ENCODE data around the gene CCDC60.

Gene CCDC60

DNA sequence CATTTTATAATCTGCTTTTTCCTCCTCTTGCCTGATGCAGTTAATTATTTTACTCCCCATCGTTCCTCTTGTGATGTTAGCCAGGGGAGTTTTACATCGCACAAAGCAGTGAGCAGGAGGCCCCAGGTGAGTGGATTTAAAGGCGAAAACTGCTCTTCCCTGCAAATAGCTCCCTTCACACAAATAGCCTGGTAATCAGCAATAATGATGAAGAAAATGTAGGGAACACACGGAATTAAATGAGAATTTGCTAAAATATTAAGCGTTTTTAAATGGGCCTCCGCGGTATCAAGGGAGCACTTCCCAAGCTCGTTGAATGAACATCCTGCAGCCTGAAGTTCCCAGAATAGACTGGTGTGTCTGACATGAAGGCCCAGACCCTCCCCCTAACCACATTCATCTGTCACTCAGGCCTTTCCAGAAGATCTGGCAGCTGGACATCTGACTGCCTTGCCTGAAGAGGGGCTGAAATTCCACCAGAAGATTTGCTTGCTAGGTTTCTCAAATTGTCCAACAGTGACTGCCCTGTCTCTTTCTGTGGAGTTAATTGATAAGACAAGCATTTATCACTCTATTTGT is 127.2 kb downstream of the CCDC60 start:
- no peaks in the 10 kb centered on the region for H3K4me1 Mint-ChIP-seq

DNA sequence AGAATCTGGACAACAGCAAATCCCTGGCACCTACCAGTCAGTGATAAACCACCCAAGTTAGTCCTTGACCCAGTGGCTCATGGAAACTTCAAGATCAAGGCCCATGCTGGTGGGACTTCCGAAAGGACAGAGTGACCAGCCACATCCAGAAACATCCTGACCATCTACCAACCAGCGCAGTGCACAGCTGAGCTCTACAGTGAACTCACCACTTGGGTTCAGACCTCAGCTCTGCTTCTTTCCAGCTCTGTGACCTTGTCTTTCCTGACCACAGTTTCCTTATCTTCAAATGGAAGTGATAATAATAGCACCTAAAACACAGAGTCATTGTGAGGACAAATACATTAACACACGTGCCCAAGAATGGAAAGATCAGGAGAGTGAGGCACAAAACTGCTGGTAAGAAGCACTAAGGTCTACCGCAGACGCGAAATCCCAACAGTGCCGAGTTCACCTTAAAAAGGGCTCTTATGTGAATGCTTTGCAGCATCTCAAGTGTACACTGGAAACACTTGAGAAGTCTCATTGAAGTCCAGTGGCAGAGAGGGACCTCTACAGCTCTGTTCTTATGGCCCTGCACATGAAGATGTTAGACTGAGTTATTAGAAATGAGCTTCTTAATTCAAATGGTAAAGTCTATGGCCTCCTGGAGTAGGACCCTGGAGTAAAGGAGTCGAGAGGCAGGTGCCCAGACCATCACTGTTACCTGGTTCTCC is 128.8 kb downstream of the CCDC60 start:
- Mint-ChIP-seq H3K4me3 (no peak overlapping the region), H3K9me3 (peaks cover 3% of the 10 kb centered on the region), H3K36me3 (ENCODE audit: low read depth) (no peaks in the 10 kb centered on the region), H3K27ac (no peak overlapping the region), H3K4me1 (no peaks in the 10 kb centered on the region), H3K27me3 (no peaks in the 10 kb centered on the region)
- DNase-seq, result no peak
- ATAC-seq, result no peak

More for the DNA sequence above, 127.2 kb downstream of the CCDC60 start:
- no peak overlapping the region for H3K4me3 Mint-ChIP-seq
- H3K9me3 Mint-ChIP-seq, result peaks cover 3% of the 10 kb centered on the region
- no peaks in the 10 kb centered on the region for H3K27me3 Mint-ChIP-seq
- H3K36me3 Mint-ChIP-seq (ENCODE audit: low read depth), result no peaks in the 10 kb centered on the region
- DNase-seq (no peak), ATAC-seq (no peak)
- no peak overlapping the region for H3K27ac Mint-ChIP-seq

DNA sequence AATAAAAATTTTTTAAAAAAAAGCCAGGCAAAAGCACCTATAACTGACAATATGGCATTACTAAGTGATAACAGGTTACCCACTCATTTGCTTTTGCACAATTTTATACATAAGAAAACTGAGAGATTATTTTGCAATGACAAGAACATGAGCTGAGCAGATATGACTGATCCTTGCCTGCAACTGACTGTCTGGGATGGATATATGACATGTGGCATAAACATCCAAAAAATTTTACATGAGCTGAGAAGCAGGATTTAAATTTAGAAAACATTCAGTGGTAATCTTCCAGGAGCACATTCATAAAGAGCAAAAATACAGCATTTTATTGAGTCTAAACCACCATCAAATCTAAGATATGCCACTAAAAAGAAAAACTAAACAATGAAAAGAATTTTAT is 133.8 kb downstream of the CCDC60 start:
- no peaks in the 10 kb centered on the region for H3K27me3 Mint-ChIP-seq
- H3K9me3 Mint-ChIP-seq, result no peaks in the 10 kb centered on the region
- DNase-seq (no peak), ATAC-seq (no peak)
- H3K27ac Mint-ChIP-seq, result no peak overlapping the region
- no peak overlapping the region for H3K4me3 Mint-ChIP-seq
- no peaks in the 10 kb centered on the region for H3K4me1 Mint-ChIP-seq
- no peaks in the 10 kb centered on the region for H3K36me3 Mint-ChIP-seq (ENCODE audit: low read depth)

DNA sequence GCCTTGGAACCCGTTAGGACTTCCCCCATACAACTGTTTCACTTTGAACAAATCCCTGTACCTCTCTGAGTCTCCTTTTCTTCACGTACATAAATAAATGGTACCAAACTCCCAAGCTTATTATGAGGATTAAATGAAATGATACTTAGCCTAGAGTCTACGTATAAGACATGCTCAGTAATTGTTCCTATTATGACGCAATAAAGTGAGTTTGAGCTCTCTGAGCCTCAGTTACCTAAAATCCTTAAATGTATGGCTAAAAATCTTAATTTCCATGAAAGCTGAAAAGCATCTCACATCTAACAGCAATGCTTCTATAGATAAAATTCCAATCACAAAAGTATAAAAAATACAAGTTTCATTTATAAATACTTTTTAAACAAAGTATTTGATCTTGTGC is 141.1 kb downstream of the CCDC60 start:
- Mint-ChIP-seq H3K9me3 (no peaks in the 10 kb centered on the region), H3K27me3 (no peaks in the 10 kb centered on the region), H3K4me1 (no peaks in the 10 kb centered on the region), H3K4me3 (no peak overlapping the region), H3K27ac (no peak overlapping the region), H3K36me3 (ENCODE audit: low read depth) (no peaks in the 10 kb centered on the region)
- ATAC-seq (no peak), DNase-seq (no peak)

DNA sequence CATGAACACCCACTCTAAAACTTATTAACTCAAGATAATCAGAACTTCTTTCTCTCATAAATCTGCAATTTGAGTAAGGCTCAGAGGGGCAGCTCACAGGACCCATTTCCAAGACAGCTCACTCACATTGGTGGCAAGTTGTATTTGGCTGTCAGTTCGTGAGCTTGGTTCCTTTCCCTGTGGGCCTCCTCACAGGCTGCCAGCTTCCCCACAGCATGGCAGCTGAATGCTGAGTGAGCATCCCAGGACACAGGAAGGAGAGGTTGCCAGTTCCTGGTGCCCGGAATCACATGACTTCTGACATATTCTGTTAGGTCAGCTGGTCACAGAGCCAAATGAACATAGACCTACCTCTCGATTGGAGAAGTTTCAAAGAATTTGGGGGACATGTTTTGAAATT is 142.4 kb downstream of the CCDC60 start:
- H3K27ac Mint-ChIP-seq, result no peak overlapping the region
- no peaks in the 10 kb centered on the region for H3K9me3 Mint-ChIP-seq
- no peaks in the 10 kb centered on the region for H3K27me3 Mint-ChIP-seq

DNA sequence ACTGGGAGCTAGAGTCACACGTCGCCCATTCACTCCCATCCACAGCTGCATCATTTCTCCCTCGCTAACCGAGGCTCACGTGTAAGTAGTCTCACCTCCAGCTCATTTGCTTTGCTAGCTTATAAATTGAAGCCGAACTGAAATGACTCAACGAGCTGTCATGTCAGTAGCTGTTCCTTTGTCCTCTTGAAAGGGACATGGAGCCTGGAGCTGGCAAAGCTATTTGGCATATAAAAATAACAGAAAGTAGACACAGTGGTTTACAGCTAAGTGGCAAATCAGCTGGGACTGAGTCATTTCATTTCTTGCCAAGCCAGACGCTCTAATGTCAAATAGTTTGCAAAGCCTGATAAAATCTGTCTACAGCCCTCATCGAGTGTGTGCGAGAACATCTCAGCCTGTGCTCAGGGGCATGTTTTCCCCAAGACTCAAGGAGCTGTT is 144.6 kb downstream of the CCDC60 start:
- H3K4me3 Mint-ChIP-seq, result no peak overlapping the region
- no peak for ATAC-seq
- H3K4me1 Mint-ChIP-seq, result no peaks in the 10 kb centered on the region
- H3K27me3 Mint-ChIP-seq, result no peaks in the 10 kb centered on the region
- no peaks in the 10 kb centered on the region for H3K9me3 Mint-ChIP-seq
- DNase-seq, result no peak
- no peak overlapping the region for H3K27ac Mint-ChIP-seq
- no peaks in the 10 kb centered on the region for H3K36me3 Mint-ChIP-seq (ENCODE audit: low read depth)

More for the DNA sequence above, 142.4 kb downstream of the CCDC60 start:
- ATAC-seq (no peak), DNase-seq (no peak)
- no peak overlapping the region for H3K4me3 Mint-ChIP-seq
- H3K4me1 Mint-ChIP-seq, result no peaks in the 10 kb centered on the region
- H3K36me3 Mint-ChIP-seq (ENCODE audit: low read depth), result no peaks in the 10 kb centered on the region

DNA sequence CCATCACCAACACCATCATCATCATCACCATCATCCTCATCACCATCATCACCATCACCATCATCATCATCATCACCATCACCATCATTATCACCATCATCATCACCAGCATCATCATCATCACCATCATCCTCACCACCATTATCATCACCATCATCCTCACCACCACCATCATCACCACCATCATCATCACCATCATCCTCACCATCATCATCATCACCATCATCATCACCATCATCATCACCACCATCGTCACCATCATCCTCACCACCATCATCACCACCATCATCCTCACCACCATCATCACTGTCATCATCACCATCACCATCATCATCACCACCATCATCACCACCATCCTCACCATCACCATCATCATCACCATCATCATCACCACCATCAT is 146.0 kb downstream of the CCDC60 start:
- Mint-ChIP-seq H3K27me3 (no peaks in the 10 kb centered on the region), H3K4me1 (no peaks in the 10 kb centered on the region), H3K4me3 (no peak overlapping the region), H3K9me3 (no peaks in the 10 kb centered on the region), H3K36me3 (ENCODE audit: low read depth) (no peaks in the 10 kb centered on the region), H3K27ac (no peak overlapping the region)
- no peak for ATAC-seq
- DNase-seq, result no peak

DNA sequence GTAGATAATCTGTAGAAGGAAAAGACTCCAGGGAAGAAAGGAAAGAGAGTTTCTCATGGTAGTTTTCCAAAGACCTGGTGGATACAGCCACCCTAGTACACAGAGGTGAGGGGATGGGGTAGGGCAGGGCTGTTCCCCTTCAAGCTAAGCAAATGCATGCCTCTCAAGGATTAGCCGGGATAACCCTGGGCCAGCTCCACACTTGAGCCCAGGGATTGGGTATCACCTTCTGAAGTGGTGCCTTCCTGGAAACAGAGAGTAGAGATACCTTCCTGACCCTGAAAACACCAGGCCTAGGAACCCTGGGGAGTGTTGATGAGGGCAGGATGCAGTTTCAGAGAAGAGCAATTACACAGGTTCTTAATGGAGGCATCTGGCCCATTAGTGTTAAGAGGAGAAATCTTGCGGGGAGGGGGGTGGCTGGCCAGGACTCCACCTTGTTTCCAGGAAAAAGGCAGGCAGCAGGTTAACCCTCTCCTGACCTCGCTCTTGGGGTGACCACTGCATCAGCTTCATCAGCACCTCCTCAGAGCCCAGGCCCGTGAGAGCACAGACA is 152.1 kb downstream of the CCDC60 start:
- Mint-ChIP-seq H3K36me3 (ENCODE audit: low read depth) (no peaks in the 10 kb centered on the region), H3K9me3 (no peaks in the 10 kb centered on the region), H3K4me3 (no peak overlapping the region), H3K27me3 (no peaks in the 10 kb centered on the region), H3K4me1 (no peaks in the 10 kb centered on the region), H3K27ac (no peak overlapping the region)
- ATAC-seq (no peak), DNase-seq (no peak)

DNA sequence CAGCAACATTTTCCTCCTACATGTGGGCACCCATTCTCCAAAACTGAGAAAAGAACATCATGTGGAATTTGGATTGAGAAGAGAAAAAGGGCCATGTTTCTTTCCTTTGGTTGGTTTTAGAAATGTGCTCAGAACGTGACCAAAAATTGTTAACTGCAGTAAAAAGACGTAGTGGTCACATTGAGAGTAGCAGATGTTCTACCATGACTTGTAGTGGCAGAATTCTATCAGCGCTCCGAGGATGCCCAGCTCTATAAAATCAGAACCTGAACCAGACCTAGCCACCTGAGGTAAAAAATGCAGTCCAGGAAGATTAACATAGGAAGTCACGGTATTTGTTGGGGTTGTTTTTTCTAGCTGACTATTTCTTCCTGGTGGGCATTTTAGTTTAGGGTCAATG is 157.3 kb downstream of the CCDC60 start:
- H3K9me3 Mint-ChIP-seq, result no peaks in the 10 kb centered on the region

DNA sequence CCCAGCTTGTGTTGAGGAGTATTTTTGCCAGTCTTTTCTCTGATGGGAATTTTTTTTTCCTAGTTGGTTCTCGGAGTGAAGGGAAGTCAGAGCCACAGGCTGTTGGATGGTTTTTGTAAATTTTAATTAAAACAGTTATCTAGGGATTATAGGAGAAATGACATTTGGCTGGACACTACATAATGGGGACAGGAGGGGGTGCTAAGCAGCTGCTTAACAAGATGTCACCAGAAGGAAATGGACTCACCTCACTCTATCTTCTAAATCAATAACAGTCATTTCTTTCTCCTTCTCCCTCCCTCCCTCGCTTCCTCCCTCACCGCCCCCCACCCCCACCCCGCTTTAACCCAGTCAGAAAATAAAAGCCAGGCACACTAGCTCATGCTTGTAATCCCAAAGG is 165.7 kb downstream of the CCDC60 start:
- no peaks in the 10 kb centered on the region for H3K9me3 Mint-ChIP-seq
- no peak for ATAC-seq
- no peaks in the 10 kb centered on the region for H3K4me1 Mint-ChIP-seq
- no peak overlapping the region for H3K27ac Mint-ChIP-seq
- H3K27me3 Mint-ChIP-seq, result peaks cover 13% of the 10 kb centered on the region
- DNase-seq, result no peak
- no peak overlapping the region for H3K4me3 Mint-ChIP-seq
- no peaks in the 10 kb centered on the region for H3K36me3 Mint-ChIP-seq (ENCODE audit: low read depth)

More for the DNA sequence above, 157.3 kb downstream of the CCDC60 start:
- H3K27me3 Mint-ChIP-seq, result peaks cover 6% of the 10 kb centered on the region
- H3K4me1 Mint-ChIP-seq, result no peaks in the 10 kb centered on the region
- no peak for ATAC-seq
- no peak for DNase-seq
- H3K36me3 Mint-ChIP-seq (ENCODE audit: low read depth), result no peaks in the 10 kb centered on the region
- no peak overlapping the region for H3K4me3 Mint-ChIP-seq
- no peak overlapping the region for H3K27ac Mint-ChIP-seq

DNA sequence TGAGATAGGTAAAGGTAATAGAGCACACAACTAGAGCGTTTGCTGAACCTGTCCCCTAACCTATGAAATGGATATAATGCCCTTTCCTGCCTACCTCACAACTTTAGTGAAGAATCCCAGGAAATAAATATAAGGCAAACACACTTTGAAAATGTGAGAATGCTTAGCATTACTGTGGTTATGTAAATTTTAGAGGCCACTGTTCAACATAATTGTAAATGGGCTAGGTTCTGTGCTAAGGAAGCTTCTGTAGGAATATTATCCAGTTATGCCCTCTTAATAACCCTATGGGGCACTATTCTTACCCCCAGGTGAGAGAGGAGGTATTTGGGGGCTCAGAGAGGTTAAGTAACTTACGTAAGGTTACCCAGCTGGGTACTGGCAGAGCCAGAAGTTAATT is 166.5 kb downstream of the CCDC60 start:
- ATAC-seq (no peak), DNase-seq (no peak)
- Mint-ChIP-seq H3K9me3 (no peaks in the 10 kb centered on the region), H3K4me1 (no peaks in the 10 kb centered on the region), H3K27me3 (peaks cover 14% of the 10 kb centered on the region), H3K4me3 (no peak overlapping the region), H3K27ac (no peak overlapping the region), H3K36me3 (ENCODE audit: low read depth) (no peaks in the 10 kb centered on the region)

DNA sequence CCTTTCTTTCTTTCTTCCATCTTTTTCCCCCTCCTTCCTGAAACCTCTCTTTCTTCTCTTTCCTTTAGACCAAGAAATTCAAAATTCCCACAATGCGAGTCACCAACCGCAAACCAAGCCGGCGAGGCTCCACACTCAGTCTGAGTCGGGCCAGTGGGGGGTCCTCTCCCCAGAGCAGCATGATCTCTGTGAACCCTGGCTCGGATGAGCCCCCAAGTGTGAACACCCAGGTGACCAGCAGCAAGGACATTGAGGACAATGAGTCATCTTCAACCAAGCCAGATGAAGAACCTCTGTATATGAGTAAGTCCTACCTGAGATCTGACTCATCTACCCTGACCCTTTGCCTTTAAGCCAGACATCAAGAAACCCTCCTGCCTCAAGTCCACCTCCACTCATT is 170.5 kb downstream of the CCDC60 start:
- Mint-ChIP-seq H3K9me3 (no peaks in the 10 kb centered on the region), H3K36me3 (ENCODE audit: low read depth) (no peaks in the 10 kb centered on the region), H3K27me3 (peaks cover 12% of the 10 kb centered on the region), H3K4me1 (no peaks in the 10 kb centered on the region), H3K4me3 (no peak overlapping the region), H3K27ac (no peak overlapping the region)
- DNase-seq (no peak), ATAC-seq (no peak)

DNA sequence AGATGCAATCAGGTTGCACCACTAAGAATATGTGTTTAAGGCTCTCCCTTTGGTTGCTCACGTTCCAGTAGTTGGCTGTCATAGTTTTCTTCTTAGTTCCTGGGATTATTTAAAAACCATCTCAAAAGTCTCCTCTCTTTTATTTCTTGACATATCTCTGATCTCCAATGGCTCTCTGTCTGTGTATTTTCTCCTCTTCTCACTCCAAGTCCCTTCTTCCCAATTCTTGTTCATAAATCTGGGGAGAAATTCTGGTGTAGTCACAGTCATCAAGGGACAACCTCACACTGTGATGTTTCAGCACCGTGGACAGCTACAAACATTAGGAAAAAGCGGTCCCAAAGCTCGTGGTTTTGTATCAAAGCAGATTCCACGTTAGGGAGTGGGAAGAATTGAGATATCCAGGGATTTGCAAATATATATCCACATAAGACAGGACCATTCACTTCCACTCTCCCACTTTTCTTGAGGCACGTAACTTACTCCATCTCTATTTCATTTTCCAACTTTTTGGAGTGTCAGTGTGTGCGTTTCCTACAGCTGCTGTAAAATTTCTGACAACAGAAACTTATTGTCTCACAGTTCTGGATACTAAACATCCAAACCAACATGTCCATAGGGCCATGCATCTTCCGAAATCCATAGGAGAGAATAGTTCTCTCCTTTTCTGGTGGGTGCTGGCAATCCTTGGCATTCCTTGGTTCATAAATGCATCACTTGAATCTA is 178.4 kb downstream of the CCDC60 start:
- no peak for DNase-seq
- H3K9me3 Mint-ChIP-seq, result peaks cover 4% of the 10 kb centered on the region
- no peak overlapping the region for H3K27ac Mint-ChIP-seq

DNA sequence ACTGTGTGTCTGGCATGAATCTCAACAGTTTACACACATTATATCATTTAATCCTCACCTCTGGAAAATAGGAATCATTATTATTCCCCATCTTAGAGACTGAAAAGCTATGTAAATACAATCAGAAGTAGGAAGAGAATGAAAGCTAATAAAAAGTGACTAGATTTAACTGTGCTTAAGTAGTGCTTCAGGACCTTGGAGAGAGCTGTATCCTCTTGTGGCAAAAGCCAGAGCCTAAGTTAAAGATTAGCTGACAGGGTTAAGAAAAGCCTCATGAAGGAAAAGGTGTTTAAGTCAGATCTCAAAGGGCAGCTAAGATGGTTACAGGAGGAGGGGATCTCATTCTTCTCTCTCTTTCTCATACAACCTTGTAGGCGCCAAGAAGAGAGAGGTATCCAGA is 193.7 kb downstream of the CCDC60 start:
- Mint-ChIP-seq H3K27me3 (peaks cover under 1% of the 10 kb centered on the region), H3K9me3 (peaks cover 4% of the 10 kb centered on the region), H3K36me3 (ENCODE audit: low read depth) (no peaks in the 10 kb centered on the region), H3K4me1 (no peaks in the 10 kb centered on the region), H3K27ac (no peak overlapping the region), H3K4me3 (no peak overlapping the region)
- ATAC-seq (no peak), DNase-seq (no peak)

More for the DNA sequence above, 178.4 kb downstream of the CCDC60 start:
- Mint-ChIP-seq H3K4me3 (no peak overlapping the region), H3K4me1 (no peaks in the 10 kb centered on the region), H3K27me3 (peaks cover 9% of the 10 kb centered on the region), H3K36me3 (ENCODE audit: low read depth) (no peaks in the 10 kb centered on the region)
- ATAC-seq, result no peak

DNA sequence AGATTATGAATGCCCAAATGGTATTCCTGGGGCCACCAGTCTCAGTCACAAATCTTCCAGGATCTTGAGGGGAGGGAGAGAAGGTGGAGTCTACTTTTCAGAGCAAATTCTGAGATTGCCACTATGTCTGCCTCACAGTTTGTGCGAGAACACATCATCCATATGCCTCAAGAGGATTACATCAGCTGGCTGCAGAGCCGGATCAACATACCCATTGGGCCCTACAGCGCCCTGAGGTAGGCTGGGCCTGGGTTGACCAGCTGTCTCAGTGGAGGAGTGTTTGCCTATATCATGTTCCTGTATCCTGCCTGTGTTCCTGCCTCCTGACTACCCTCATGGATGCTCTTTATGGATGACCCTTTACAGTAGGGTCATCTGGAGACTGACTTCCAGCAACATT is 205.9 kb downstream of the CCDC60 start:
- no peaks in the 10 kb centered on the region for H3K4me1 Mint-ChIP-seq
- H3K4me3 Mint-ChIP-seq, result no peak overlapping the region
- ATAC-seq (no peak), DNase-seq (no peak)
- peaks cover 16% of the 10 kb centered on the region for H3K27me3 Mint-ChIP-seq
- no peaks in the 10 kb centered on the region for H3K36me3 Mint-ChIP-seq (ENCODE audit: low read depth)
- peaks cover under 1% of the 10 kb centered on the region for H3K9me3 Mint-ChIP-seq
- H3K27ac Mint-ChIP-seq, result no peak overlapping the region

Measured in activated naive CD8-positive, alpha-beta T cell treated with anti-CD3 and anti-CD28 coated beads, Interleukin-2, amount 50 U/mL, for 24 hours (primary cell).